IMR-90 (cell line): Measurements from ENCODE around the gene PRUNE2. TPM values are rescaled to one million over a fixed set of nuclear protein-coding genes. Genes with fewer than 3 reads are reported as not detected.

ENCODE experiments used
- ATAC-seq: fragments of 200-7000 bp; cut with Tn5 transposase; 2 replicates; pipeline ENCODE4 v1.9.1; 2020; ENCODE audit warnings: low read depth, mild to moderate bottlenecking, moderate library complexity
- BruUV-seq: library from RNA; stranded (reverse); fragments of 400-500 nt; replicated peaks from 2 replicates; lab custom pipeline; 2021; lab: Mats Ljungman, UMichigan
- CTCF ChIA-PET: fragments of 300-600 bp; formaldehyde crosslinking; extraction: SDS; loops from one replicate; lab custom pipeline; 2021; ENCODE audit warnings: antibody characterized with exemption; lab: Yijun Ruan, JAX
- POLR2A ChIA-PET: fragments of 300-600 bp; sonication (Branson Sonifier 250); formaldehyde crosslinking; loops from one replicate; lab custom pipeline; 2022; ENCODE audit warnings: antibody characterized with exemption; ENCODE audit not compliant: unreplicated experiment; lab: Charles Lee
- DNase-seq: peaks from one replicate; pipeline ENCODE4 v3.0.0; 2013
- H2AFZ ChIP-seq: replicated peaks from 2 replicates; pipeline ENCODE3; 2013; ENCODE audit warnings: low read length, mild to moderate bottlenecking; ENCODE audit not compliant: poor library complexity
- H2AK5ac ChIP-seq: 2 replicates; pipeline ENCODE4 v1.6.1; 2013; ENCODE audit warnings: low read depth, low read length, inconsistent platforms
- H2AK9ac ChIP-seq: replicated peaks from 2 replicates; pipeline ENCODE3; 2013; ENCODE audit warnings: mild to moderate bottlenecking, low read depth, low read length, moderate library complexity; ENCODE audit not compliant: poor library complexity
- H2BK120ac ChIP-seq: 2 replicates; pipeline ENCODE4 v1.6.1; 2013; ENCODE audit warnings: low read depth, low read length, inconsistent platforms
- H2BK15ac ChIP-seq: 3 replicates; pipeline ENCODE4 v1.6.1; 2013; ENCODE audit warnings: low read depth, low read length, inconsistent platforms
- H2BK20ac ChIP-seq: 2 replicates; pipeline ENCODE4 v1.6.1; 2013; ENCODE audit warnings: low read depth, mild to moderate bottlenecking, inconsistent platforms, low read length, moderate library complexity
- H2BK5ac ChIP-seq: 2 replicates; pipeline ENCODE4 v1.6.1; 2013; ENCODE audit warnings: mild to moderate bottlenecking, low read depth, low read length, inconsistent platforms; ENCODE audit not compliant: poor library complexity, severe bottlenecking
- H3K14ac ChIP-seq: replicated peaks from 2 replicates; pipeline ENCODE4 v1.6.1; 2013; ENCODE audit warnings: low read depth, low read length, inconsistent platforms
- H3K18ac ChIP-seq: 2 replicates; pipeline ENCODE4 v1.6.1; 2013; ENCODE audit warnings: low read depth, low read length, control low read depth
- H3K23ac ChIP-seq: 2 replicates; pipeline ENCODE4 v1.6.1; 2013; ENCODE audit warnings: low read depth, low read length, inconsistent platforms
- H3K27ac ChIP-seq: 2 replicates; pipeline ENCODE4 v1.5.1; 2013; ENCODE audit warnings: mild to moderate bottlenecking, control low read depth, low read length; ENCODE audit not compliant: insufficient read depth
- H3K27me3 ChIP-seq: 2 replicates; pipeline ENCODE4 v1.6.1; 2013; ENCODE audit warnings: low read length; ENCODE audit not compliant: control insufficient read depth, insufficient read depth
- H3K36me3 ChIP-seq: 2 replicates; pipeline ENCODE4 v1.6.1; 2013; ENCODE audit warnings: low read length, mixed read lengths; ENCODE audit not compliant: control insufficient read depth, insufficient read depth
- H3K4ac ChIP-seq: 2 replicates; pipeline ENCODE4 v1.6.1; 2013; ENCODE audit warnings: low read depth, low read length, inconsistent platforms
- H3K4me1 ChIP-seq: 2 replicates; pipeline ENCODE4 v1.6.1; 2013; ENCODE audit warnings: low read length, mixed read lengths; ENCODE audit not compliant: control insufficient read depth, insufficient read depth
- H3K4me2 ChIP-seq: 2 replicates; pipeline ENCODE4 v1.6.1; 2013; ENCODE audit warnings: low read depth, mild to moderate bottlenecking, control low read depth, low read length, moderate library complexity
- H3K4me3 ChIP-seq: 2 replicates; pipeline ENCODE4 v1.5.1; 2013; ENCODE audit warnings: low read depth, mild to moderate bottlenecking, control low read depth, low read length, moderate library complexity; ENCODE audit not compliant: insufficient read depth
- H3K56ac ChIP-seq: 2 replicates; pipeline ENCODE4 v1.6.1; 2013; ENCODE audit warnings: low read length, inconsistent platforms; ENCODE audit not compliant: insufficient read depth; ENCODE audit errors: extremely low read depth
- H3K79me1 ChIP-seq, 2 experiments: 2 replicates each; pipeline ENCODE4 v1.6.1; 2013; ENCODE audit warnings: low read length in 2 of 2, inconsistent platforms in 1 of 2, low read depth in 1 of 2
- H3K9ac ChIP-seq: 2 replicates; pipeline ENCODE4 v1.6.1; 2013; ENCODE audit warnings: low read depth, low read length, control low read depth
- H3K9me1 ChIP-seq: 2 replicates; pipeline ENCODE4 v1.6.1; 2013; ENCODE audit warnings: low read length, inconsistent platforms; ENCODE audit not compliant: insufficient read depth
- H3K9me3 ChIP-seq: 2 replicates; pipeline ENCODE4 v1.6.1; 2013; ENCODE audit warnings: low read length; ENCODE audit not compliant: control insufficient read depth, insufficient read depth
- H4K20me1 ChIP-seq: 2 replicates; pipeline ENCODE4 v1.6.1; 2013; ENCODE audit warnings: low read length, inconsistent platforms; ENCODE audit not compliant: insufficient read depth
- H4K5ac ChIP-seq: 2 replicates; pipeline ENCODE4 v1.6.1; 2013; ENCODE audit warnings: mild to moderate bottlenecking, low read depth, low read length, control low read depth
- H4K8ac ChIP-seq, 2 experiments: 2 replicates each; pipeline ENCODE4 v1.6.1; 2013; ENCODE audit warnings: low read depth in 2 of 2, low read length in 2 of 2, control low read depth in 1 of 2, inconsistent platforms in 1 of 2
- H4K91ac ChIP-seq: 2 replicates; pipeline ENCODE4 v1.6.1; 2013; ENCODE audit warnings: low read depth, low read length, inconsistent platforms; ENCODE audit not compliant: insufficient read depth
- ELK1 ChIP-seq: fragments of 150-350 bp; IDR thresholded peaks from 2 replicates; pipeline ENCODE4 v1.6.1; 2016; ENCODE audit warnings: low read depth, mild to moderate bottlenecking, low read length, moderate library complexity, borderline replicate concordance
- FOS ChIP-seq: fragments of 150-350 bp; IDR thresholded peaks from 2 replicates; pipeline ENCODE4 v1.6.1; 2016; ENCODE audit warnings: low read depth, low read length
- NFE2L2 ChIP-seq: fragments of 150-350 bp; IDR thresholded peaks from 2 replicates; pipeline ENCODE4 v1.6.1; 2016; ENCODE audit warnings: low read depth, mild to moderate bottlenecking, low read length
- POLR2A ChIP-seq: IDR thresholded peaks from 2 replicates; pipeline ENCODE4 v1.6.1; 2012; ENCODE audit warnings: mild to moderate bottlenecking, low read depth, low read length
- SMC3 ChIP-seq: fragments of 150-350 bp; IDR thresholded peaks from 2 replicates; pipeline ENCODE4 v1.6.1; 2016; ENCODE audit warnings: low read depth, mild to moderate bottlenecking, antibody characterized with exemption, low read length, moderate library complexity
- WGBS, 2 experiments: methylation state at CpG; one replicate each; pipeline versions ENCODE4 v1.1.5 to v1.1.7; 2013; ENCODE audit warnings: missing lambda C conversion rate in 2 of 2; ENCODE audit not compliant: insufficient read length in 1 of 2; ENCODE audit errors: extremely low coverage in 2 of 2; 5-methylcytosine and 5-hydroxymethylcytosine counted together
- dilution Hi-C: fragments of 300-500 bp; cut with HindIII; formaldehyde crosslinking; loops from one replicate; pipeline ENCODE4 v1.14.3; 2018; ENCODE audit warnings: low sequenced_read_pairs; ENCODE audit not compliant: unreplicated experiment
- in situ Hi-C: fragments of 300-500 bp; cut with MboI; formaldehyde crosslinking; loops from 3 replicates; pipeline ENCODE4 v1.14.3; 2019; ENCODE audit warnings: low sequenced_read_pairs, inconsistent platforms, mixed read lengths
- intact Hi-C: fragments of 100-400 bp; cut with micrococcal nuclease; formaldehyde crosslinking; loops from 2 replicates; pipeline ENCODE4 v1.10.0; 2022
- polyA plus RNA-seq, 3 experiments: library from polyadenylated mRNA; depleted of rRNA; stranded (reverse); fragments of >200 nt; gene quantifications; 2 replicates each; pipeline ENCODE4 v1.2.3, GENCODE V29; 2012; ENCODE audit warnings: low replicate concordance in 1 of 3
- total RNA-seq: library from RNA; depleted of rRNA; stranded (reverse); fragments of >200 nt; gene quantifications from 2 replicates; pipeline ENCODE4 v1.2.3, GENCODE V29; 2012

The PRUNE2 gene
- total and polyA plus RNA-seq, 2 of the 4 experiments (the other 2 are of a cell fraction): 0.70 to 1.6 TPM

- Histone ChIP-seq H4K8ac (no peak overlapping the region), H4K91ac (no peak overlapping the region), H2BK5ac (no peak overlapping the region), H3K9ac (no peak overlapping the region), H3K4ac (no peak overlapping the region), H3K9me3 (no peaks in the 10 kb centered on the region), H3K4me2 (no peak overlapping the region), H3K14ac (no peak overlapping the region), H3K56ac (no peak overlapping the region), H4K20me1 (no peaks in the 10 kb centered on the region), H2BK15ac (no peak overlapping the region), H3K23ac (no peak overlapping the region), H4K5ac (no peak overlapping the region), H2BK20ac (no peak overlapping the region), H3K27ac (no peak overlapping the region), H3K4me3 (no peak overlapping the region), H3K18ac (no peak overlapping the region), H3K4me1 (no peaks in the 10 kb centered on the region), H2AFZ (no peak overlapping the region), H3K36me3 (no peaks in the 10 kb centered on the region), H3K9me1 (no peaks in the 10 kb centered on the region), H2AK5ac (no peak overlapping the region), H2BK120ac (no peak overlapping the region), H3K27me3 (no peaks in the 10 kb centered on the region; the same call in none of the 2 replicates), H2AK9ac (no peak overlapping the region), H3K79me1 (no peaks in the 10 kb centered on the region)
- BruUV-seq: no TSS peak
- ATAC-seq: no peak
- in situ Hi-C loops: loop anchor here (5.0 to 25.0 kb wide), 2 partner anchors 174 to 354 kb away; no protein-coding TSS in a partner anchor
- intact Hi-C loops: no loop called here
- ChIA-PET POLR2A (no interaction called here), CTCF (interaction anchor here (2.5 kb wide), 1 partner anchor 179 kb away, joined by 17 read pairs; no protein-coding TSS in a partner anchor)
- no peak for DNase-seq
- dilution Hi-C loops: loop anchor here (25.0 kb wide), 1 partner anchor 179 kb away; no protein-coding TSS in a partner anchor
- 58% methylated on average over 5 of the region's 5 CpGs; no CpG with 5 or more reads in 1 of the 2 experiments for WGBS, 2 experiments
- TF ChIP-seq FOS: no peak
- no peak for TF ChIP-seq POLR2A
- TF ChIP-seq ELK1: no peak
- no peak for TF ChIP-seq NFE2L2
- no peak for TF ChIP-seq SMC3
Observed at GRCh38 chr9:76808636-76809035, 97.3 kb downstream of the PRUNE2 start.
